AG04450 (cell line): ENCODE measurements around the gene PSMB11. TPM values are rescaled to one million over a fixed set of nuclear protein-coding genes. Genes with fewer than 3 reads are reported as not detected.
A peak's percentile ranks its signal among the peaks of the same experiment; 100 is the strongest.

Experiments
- CTCF ChIA-PET: fragments of 300-600, 350-600 bp; formaldehyde crosslinking; extraction: SDS; loops from one replicate; lab custom pipeline; 2022; ENCODE audit warnings: antibody characterized with exemption, inconsistent platforms; lab: Charles Lee
- POLR2A ChIA-PET: fragments of 350-600 bp; formaldehyde crosslinking; extraction: SDS; loops from one replicate; lab custom pipeline; 2021; ENCODE audit warnings: antibody characterized with exemption, inconsistent platforms; lab: Yijun Ruan, JAX
- DNase-seq: peaks from one replicate; pipeline ENCODE4 v3.0.0-alpha.2; 2011; ENCODE audit warnings: low read depth, low spot score
- H3K27ac ChIP-seq: one replicate; pipeline ENCODE4 v1.5.1; 2012; ENCODE audit warnings: low read depth, low read length, control low read depth
- H3K27me3 ChIP-seq: one replicate; pipeline ENCODE4 v1.6.0; 2012; ENCODE audit warnings: low read length; ENCODE audit not compliant: control insufficient read depth, insufficient read depth
- H3K4me3 ChIP-seq: 2 replicates; pipeline ENCODE4 v1.5.1; 2011; ENCODE audit warnings: mild to moderate bottlenecking, low read depth, low read length, control low read depth
- H3K9me3 ChIP-seq: 2 replicates; pipeline ENCODE4 v1.5.1; 2012; ENCODE audit warnings: low read length; ENCODE audit not compliant: control insufficient read depth, insufficient read depth
- polyA plus RNA-seq: library from polyadenylated mRNA; depleted of rRNA; stranded (reverse); fragments of >200 nt; gene quantifications from 2 replicates; pipeline ENCODE4 v1.2.3, GENCODE V29; 2011
- TF ChIP-seq, protein P1 (sequence below): IDR thresholded peaks from 2 replicates; pipeline ENCODE4 v1.5.1; 2011; ENCODE audit warnings: low read depth, low read length, control low read depth, inconsistent platforms

PSMB11 gene
- polyA plus RNA-seq, 1 experiment, result not detected

DNA sequence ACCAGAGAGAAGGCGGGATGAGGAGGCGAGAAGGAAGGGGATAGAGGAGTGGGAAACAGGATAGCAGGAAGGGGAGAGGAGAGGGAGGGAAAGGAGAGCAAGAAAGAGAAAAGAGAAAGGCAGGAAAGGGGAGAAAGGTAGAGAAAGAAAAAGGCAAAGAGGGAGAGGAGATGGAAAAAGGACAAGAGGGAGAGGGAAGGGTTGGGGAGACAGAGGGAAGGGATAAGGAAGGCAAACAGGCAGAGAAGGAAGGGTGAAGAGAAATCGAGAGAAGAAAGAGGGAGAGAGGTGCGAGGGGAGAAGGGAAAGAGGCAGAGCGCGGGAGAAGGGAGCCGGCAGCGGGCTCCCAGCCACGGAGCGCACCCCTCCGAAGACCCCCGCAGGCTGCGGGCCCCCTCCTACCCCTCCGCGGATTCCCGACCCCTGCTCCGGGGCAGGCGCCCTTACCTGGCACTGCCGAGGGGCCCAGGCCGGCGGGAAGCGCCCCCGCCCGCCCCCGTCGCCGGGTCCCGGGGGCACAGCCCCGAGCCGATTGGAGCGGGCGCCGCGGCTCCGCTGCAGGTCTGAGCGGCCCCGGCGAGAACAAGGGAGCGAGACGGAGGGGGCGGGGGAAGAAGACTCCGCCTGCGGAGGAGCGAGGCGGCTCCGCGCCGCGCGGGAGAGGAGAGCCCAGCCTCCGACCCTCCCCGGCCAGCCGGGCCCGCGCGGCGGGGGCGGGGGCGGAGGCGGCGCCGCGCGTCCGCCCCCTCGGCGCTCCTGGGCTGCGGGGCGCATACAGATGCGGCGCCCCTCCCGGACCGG, 15.1 kb downstream of the PSMB11 start, which contains the start of gene CDH24:
TSS of gene CDH24 (minus strand) at position 565 of the 801 bp plus-strand sequence. CDS start 1,787 bp downstream, outside the sequence.
- Histone ChIP-seq H3K9me3 (no peaks in the 10 kb centered on the region), H3K27ac (peak within 1 kb of the TSS; percentile 52), H3K4me3 (peak within 1 kb of the TSS; percentile 61), H3K27me3 (no peaks in the 10 kb centered on the region)
- DNase-seq, result no peak
- ChIA-PET POLR2A (interaction anchor here (0.6 to 2.1 kb wide), 12 partner anchors 11 to 128 kb away, joined by 3 to 17 read pairs (median 4); partner anchors contain the start of genes ACIN1, C14orf119, PRMT5 and PSMB11), CTCF (interaction anchor here (0.6 to 12.0 kb wide), 45 partner anchors 8 to 502 kb away, joined by 3 to 262 read pairs (median 5); partner anchors contain the start of genes ACIN1, AJUBA, C14orf119 and PRMT5)
- TF ChIP-seq, protein P1, sequence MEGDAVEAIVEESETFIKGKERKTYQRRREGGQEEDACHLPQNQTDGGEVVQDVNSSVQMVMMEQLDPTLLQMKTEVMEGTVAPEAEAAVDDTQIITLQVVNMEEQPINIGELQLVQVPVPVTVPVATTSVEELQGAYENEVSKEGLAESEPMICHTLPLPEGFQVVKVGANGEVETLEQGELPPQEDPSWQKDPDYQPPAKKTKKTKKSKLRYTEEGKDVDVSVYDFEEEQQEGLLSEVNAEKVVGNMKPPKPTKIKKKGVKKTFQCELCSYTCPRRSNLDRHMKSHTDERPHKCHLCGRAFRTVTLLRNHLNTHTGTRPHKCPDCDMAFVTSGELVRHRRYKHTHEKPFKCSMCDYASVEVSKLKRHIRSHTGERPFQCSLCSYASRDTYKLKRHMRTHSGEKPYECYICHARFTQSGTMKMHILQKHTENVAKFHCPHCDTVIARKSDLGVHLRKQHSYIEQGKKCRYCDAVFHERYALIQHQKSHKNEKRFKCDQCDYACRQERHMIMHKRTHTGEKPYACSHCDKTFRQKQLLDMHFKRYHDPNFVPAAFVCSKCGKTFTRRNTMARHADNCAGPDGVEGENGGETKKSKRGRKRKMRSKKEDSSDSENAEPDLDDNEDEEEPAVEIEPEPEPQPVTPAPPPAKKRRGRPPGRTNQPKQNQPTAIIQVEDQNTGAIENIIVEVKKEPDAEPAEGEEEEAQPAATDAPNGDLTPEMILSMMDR, result no peak

DNA sequence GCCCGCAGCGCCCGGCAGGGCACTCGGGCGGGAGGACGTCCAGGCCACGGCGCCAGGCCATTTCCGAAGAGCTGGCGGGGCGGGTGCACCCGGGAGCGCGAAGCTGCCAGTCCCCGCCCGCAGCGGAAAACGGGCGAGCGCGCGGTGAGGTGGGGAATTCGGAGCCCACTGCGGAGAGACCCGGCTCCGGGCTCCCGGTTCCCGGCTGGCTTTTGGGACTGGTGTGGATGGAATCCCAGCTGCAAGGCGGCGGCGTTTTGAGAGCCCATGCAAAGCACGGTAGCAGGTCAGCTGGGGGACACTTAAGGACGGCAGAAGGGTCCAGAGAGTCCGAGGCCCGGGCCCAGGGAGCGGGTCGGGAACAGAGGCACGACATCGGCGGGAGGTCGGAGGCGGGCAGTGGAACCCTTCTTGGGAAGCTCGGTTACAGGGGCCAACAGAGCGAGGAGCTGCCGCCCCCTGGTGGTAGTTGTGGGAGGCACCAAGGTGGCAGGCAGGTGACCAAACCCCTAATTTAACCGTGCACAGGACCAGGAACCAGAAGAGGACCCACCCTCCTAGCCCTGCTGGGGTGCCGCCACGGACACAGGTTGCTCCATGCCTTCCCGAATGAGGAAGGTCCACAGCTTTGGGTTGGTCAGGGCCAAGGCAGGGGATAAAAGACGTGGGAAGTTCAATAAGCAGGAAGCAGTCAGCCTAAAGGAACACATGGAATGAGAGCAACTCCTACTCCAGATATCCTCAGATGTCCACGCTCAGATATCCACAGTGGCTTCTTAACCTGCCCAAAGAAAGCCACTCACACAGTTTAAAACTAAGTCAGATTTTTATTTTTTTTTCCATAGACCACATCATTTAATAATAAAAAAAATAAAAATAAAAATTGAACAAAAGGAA, 16.0 kb downstream of the PSMB11 start:
- ChIA-PET CTCF (interaction anchor here (0.6 to 12.0 kb wide), 29 partner anchors 9 to 502 kb away, joined by 3 to 262 read pairs (median 5); partner anchors contain the start of genes ACIN1, AJUBA, C14orf119 and DAD1), POLR2A (interaction anchor here (0.6 to 2.1 kb wide), 12 partner anchors 11 to 129 kb away, joined by 3 to 17 read pairs (median 6); partner anchors contain the start of genes ACIN1, C14orf119, PRMT5 and PSMB11)
- Histone ChIP-seq H3K27me3 (no peaks in the 10 kb centered on the region), H3K9me3 (no peaks in the 10 kb centered on the region), H3K27ac (peak overlapping the region; percentile 52), H3K4me3 (peak overlapping the region; percentile 61)
- peak; percentile 45 for DNase-seq
- TF ChIP-seq, protein P1, result peak; percentile 96

DNA sequence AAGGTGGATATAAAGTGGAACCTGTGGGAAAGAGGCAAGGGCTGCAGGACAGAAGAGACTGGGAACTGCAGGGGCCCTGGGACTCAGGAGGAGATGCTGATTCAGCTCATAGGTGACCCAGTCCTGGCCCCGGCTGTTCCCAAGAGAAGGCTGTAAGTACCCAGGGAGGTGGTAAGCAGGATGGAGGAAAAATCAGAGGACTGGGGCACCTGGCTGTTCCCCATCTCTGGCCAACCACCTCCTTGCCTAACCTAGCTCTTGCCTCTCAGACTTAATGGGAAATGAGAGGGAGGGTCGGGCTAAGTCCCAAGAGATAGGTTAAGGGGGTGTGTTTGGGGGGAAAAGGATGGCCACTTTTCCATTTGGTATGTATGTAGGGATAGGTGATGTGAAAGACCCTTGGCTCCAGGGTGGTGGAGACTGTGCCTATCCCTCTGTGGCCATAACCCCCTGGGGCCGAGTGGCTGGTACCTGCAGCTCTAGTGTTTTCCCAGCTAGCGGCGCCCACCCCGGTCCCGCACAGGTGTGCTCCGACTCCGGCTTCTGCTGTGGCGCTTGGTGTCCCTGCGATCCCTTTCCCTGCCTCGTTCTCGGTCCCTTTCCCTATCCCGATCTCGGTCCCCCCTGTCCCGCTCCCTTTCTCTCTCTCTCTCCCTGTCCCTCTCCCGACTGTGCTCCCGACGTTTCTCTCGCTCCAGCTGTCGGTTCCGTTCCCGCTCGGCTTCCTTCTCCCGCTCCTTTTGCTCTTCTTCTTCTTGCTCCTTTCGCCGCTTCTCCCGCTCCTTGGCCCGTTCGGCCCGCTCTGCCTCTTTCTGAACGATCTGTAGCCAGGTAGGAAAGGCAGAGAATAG, 16.9 kb downstream of the PSMB11 start:
- H3K4me3 ChIP-seq, result no peak overlapping the region
- DNase-seq, result no peak
- peak overlapping the region; percentile 11 for H3K27ac ChIP-seq
- ChIA-PET POLR2A (interaction anchor here (0.6 to 2.1 kb wide), 10 partner anchors 10 to 130 kb away, joined by 3 to 17 read pairs (median 7); partner anchors contain the start of genes ACIN1, C14orf119, PRMT5 and PSMB11), CTCF (interaction anchor here (0.5 to 12.0 kb wide), 29 partner anchors 10 to 503 kb away, joined by 3 to 262 read pairs (median 5); partner anchors contain the start of genes ACIN1, AJUBA, DAD1 and PRMT5)
- no peaks in the 10 kb centered on the region for H3K27me3 ChIP-seq
- TF ChIP-seq, protein P1, result no peak
- no peaks in the 10 kb centered on the region for H3K9me3 ChIP-seq

DNA sequence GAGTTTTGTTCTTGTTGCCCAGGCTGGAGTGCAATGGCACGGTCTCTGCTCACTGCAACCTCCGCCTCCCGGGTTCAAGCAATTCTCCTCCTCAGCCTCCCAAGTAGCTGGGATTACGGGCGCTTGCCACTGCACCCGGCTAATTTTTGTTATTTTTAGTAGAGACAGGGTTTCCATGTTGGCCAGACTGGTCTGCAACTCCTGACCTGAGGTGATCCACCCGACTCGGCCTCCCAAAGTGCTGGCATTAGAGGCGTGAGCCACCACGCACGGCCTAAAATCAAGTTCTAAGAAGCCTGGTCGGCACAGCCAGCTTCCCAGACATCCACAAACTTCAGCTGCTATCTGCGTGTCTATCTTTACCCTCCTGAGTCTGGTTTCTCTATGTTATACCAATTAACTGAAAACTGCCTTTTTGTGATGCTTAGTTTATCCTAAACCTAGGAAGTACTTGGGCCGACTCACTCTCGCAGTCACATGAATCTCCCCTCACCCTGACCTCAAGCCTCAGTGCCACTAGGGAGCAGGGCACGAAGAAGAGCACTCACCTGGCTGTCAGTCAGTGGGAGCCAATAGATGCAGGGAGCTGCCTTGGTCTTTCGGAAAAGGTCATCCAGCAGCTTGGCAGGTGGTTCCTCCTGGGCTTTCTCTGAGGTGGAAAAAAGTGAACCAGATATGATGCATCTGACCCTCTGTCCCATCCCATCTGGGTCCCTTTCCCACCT, 18.7 kb downstream of the PSMB11 start:
- TF ChIP-seq, protein P1, result no peak
- Histone ChIP-seq H3K4me3 (no peak overlapping the region), H3K27me3 (no peaks in the 10 kb centered on the region), H3K27ac (peak overlapping the region; percentile 31), H3K9me3 (no peaks in the 10 kb centered on the region)
- no peak for DNase-seq
- POLR2A ChIA-PET, result no interaction called here
- CTCF ChIA-PET, result interaction anchor here (0.6 to 12.0 kb wide), 9 partner anchors 8 to 504 kb away, joined by 6 to 262 read pairs (median 18); partner anchors contain the start of gene PRMT5
